ENCODE results near the gene ADARB2.

- TF ChIP-seq TAF1 (IDR thresholded peaks at IDR 0.05; ENCODE audit: low read depth, low read length): no peak
- TF ChIP-seq POLR2AphosphoS5 (IDR thresholded peaks at IDR 0.05; ENCODE audit: low read depth, low read length): no peak
- TF ChIP-seq POLR2A (IDR thresholded peaks at IDR 0.05; ENCODE audit: low read depth, low read length): no peak
- TF ChIP-seq SPI1 (IDR thresholded peaks at IDR 0.05; ENCODE audit: low read depth, low read length): no peak
Observed at GRCh38 chr10:1147810-1148209, 589.5 kb downstream of the ADARB2 start.
